Ovary (tissue), 9 donors: ENCODE data around the gene RRP7A. TPM values are rescaled to one million over a fixed set of nuclear protein-coding genes. Genes with fewer than 3 reads are reported as not detected.
"Not testable (repeated sequence)": the region's sequence is repeated elsewhere in the genome, so short reads cannot be mapped to it uniquely, and the experiment has no call there.

Experiments
- DNase-seq, 5 donors: peaks; one replicate each; pipeline ENCODE4 v3.0.0-alpha.2; 2019 to 2020
- H3K27ac ChIP-seq, 2 donors: fragments of 200-600 bp; one replicate each; pipeline versions ENCODE4 v1.5.1 to v1.8.0; 2019 to 2022
- H3K27me3 ChIP-seq: fragments of 200-600 bp; one replicate; pipeline ENCODE4 v1.8.0; 2022
- H3K36me3 ChIP-seq: fragments of 200-600 bp; sonication (generic); one replicate; pipeline ENCODE4 v1.5.1; 2019
- H3K4me1 ChIP-seq: one replicate; pipeline ENCODE4 v1.8.1; 2013; ENCODE audit warnings: mild to moderate bottlenecking, moderate library complexity; ENCODE audit not compliant: insufficient read depth
- H3K4me3 ChIP-seq: fragments of 200-600 bp; sonication (generic); one replicate; pipeline ENCODE4 v1.5.1; 2017
- H3K9me3 ChIP-seq, 2 donors: fragments of 200-600 bp in 1 of 2; sonication (generic) in 1 of 2; one replicate each; pipeline versions ENCODE4 v1.5.1 to v1.8.1; 2013 to 2019; ENCODE audit warnings: mild to moderate bottlenecking in 1 of 2, moderate library complexity in 1 of 2
- EP300 ChIP-seq: sonication (generic); formaldehyde crosslinking; IDR thresholded peaks from one replicate; pipeline ENCODE4 v1.6.1; 2017; ENCODE audit warnings: antibody characterized with exemption
- POLR2A ChIP-seq: fragments of 450-650 bp; IDR thresholded peaks from one replicate; pipeline ENCODE4 v1.6.1; 2017; ENCODE audit warnings: antibody characterized with exemption, mild to moderate bottlenecking, moderate library complexity
- WGBS, 3 donors: extraction: QIAGEN DNeasy Blood & Tissue Kit in 1 of 3; methylation state at CpG; one replicate each; pipeline versions ENCODE4 v1.1.5 to v1.1.7; 2013 to 2017; 5-methylcytosine and 5-hydroxymethylcytosine counted together
- intact Hi-C, 4 donors: fragments of 100-400 bp; cut with DNase I; formaldehyde crosslinking; loops; one replicate each; pipeline versions ENCODE4 v1.11.0 to v1.15.1; 2022 to 2023
- polyA plus RNA-seq, 2 donors: library from polyadenylated mRNA; stranded (reverse); fragments of 200-250 nt in 1 of 2; fragments of 350-450 nt in 1 of 2; fragmentation: Illumina TruSeq in 1 of 2; extraction: RNeasy Lipid Tissue Mini Kit (QIAGEN cat#74804) in 1 of 2; gene quantifications; one replicate each; pipeline ENCODE4 v1.2.3, GENCODE V29; 2013 to 2014
- total RNA-seq, 7 donors: library from RNA; depleted of rRNA in 2 of 7; stranded (reverse); fragments of >200 nt in 2 of 7; fragmentation: NEBNext Ultra II Directional in 3 of 7; extraction: Animal tissue kit (Norgen Biotek cat#: 25700) in 3 of 7; gene quantifications; one replicate each; pipeline versions ENCODE4 v1.1.0 to v1.2.4, GENCODE V29; 2016 to 2023
- TF ChIP-seq, protein P1 (sequence below), 3 donors: fragments of 450-650 bp in 2 of 3; fragments of 200-600 bp in 1 of 3; IDR thresholded peaks; one replicate each; pipeline versions ENCODE4 v1.5.1 to v1.8.0; 2016 to 2022; ENCODE audit warnings: antibody characterized with exemption in 3 of 3, mild to moderate bottlenecking in 1 of 3
- donor health status: DM: no; HTN: no; CAD: no; lungs with moderate emphysema.
- donor health status: DM: no; HTN: no; CAD: no.
- donor health status: Bipolar disorder and iron deficiency.
- donor health status: DM: yes; HTN: yes; CAD: no.
- donor health status: DM: no; HTN: no; CAD: no.
- donor health status: DM: yes; HTN: yes; CAD: no.

RRP7A gene
- total and polyA plus RNA-seq, 9 donors: 9.3 to 43.9 (median 35.6) TPM

DNA sequence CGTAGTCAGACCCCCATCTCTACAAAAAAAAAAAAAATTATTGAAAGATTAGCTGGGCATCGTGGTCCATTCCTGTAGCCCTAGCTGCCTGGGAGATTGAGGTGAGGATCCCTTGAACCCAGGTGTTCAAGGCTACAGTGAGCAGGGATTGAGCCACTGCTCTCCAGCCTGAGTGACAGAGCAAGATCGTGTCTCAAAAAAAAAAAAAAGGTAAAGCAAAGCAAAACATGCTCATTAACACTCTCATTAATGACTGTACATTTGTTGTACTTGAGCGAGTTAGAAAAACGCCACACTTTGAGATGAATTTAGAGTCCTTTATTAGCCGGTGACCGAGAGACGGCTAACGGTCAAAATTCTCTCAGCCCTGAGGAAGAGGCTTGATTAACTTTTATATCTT is 28.0 kb upstream of the RRP7A start:
- H3K36me3 ChIP-seq: no peaks in the 10 kb centered on the region
- H3K4me3 ChIP-seq: no peak overlapping the region
- H3K27ac ChIP-seq: no peak overlapping the region
- 56 to 70% (median 63%) methylated on average over 9 of the region's 9 CpGs for WGBS, 3 donors
- no peaks in the 10 kb centered on the region for H3K4me1 ChIP-seq
- TF ChIP-seq EP300: no peak
- TF ChIP-seq, protein P1, sequence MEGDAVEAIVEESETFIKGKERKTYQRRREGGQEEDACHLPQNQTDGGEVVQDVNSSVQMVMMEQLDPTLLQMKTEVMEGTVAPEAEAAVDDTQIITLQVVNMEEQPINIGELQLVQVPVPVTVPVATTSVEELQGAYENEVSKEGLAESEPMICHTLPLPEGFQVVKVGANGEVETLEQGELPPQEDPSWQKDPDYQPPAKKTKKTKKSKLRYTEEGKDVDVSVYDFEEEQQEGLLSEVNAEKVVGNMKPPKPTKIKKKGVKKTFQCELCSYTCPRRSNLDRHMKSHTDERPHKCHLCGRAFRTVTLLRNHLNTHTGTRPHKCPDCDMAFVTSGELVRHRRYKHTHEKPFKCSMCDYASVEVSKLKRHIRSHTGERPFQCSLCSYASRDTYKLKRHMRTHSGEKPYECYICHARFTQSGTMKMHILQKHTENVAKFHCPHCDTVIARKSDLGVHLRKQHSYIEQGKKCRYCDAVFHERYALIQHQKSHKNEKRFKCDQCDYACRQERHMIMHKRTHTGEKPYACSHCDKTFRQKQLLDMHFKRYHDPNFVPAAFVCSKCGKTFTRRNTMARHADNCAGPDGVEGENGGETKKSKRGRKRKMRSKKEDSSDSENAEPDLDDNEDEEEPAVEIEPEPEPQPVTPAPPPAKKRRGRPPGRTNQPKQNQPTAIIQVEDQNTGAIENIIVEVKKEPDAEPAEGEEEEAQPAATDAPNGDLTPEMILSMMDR (IDR thresholded peaks at IDR 0.05): no peak
- TF ChIP-seq POLR2A: no peak
- intact Hi-C loops: no loop called here
- no peak for DNase-seq
- H3K9me3 ChIP-seq: no peaks in the 10 kb centered on the region
- H3K27me3 ChIP-seq: no peaks in the 10 kb centered on the region

DNA sequence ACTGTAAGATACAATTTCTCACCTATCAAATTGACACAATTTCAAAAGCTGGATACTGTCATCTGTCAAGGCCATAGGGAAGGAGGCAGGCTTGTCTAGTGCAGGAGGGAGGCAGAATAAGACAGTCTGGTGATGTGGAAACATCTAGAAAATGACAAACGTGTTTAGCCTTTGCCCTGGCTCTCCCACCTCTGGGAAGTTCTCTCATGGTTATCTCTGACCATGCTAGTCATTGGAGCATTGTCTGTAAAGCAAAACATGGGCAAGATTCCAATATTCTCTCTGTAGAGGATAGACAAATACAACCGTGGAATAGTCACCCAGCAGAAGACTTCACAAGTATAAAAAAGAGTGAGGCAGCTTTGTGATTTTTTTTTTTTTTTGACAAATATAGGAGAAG is 25.1 kb upstream of the RRP7A start:
- intact Hi-C loops: no loop called here
- Histone ChIP-seq H3K4me3 (no peak overlapping the region), H3K4me1 (no peaks in the 10 kb centered on the region), H3K36me3 (no peaks in the 10 kb centered on the region), H3K9me3 (no peaks in the 10 kb centered on the region), H3K27ac (no peak overlapping the region), H3K27me3 (no peaks in the 10 kb centered on the region)
- no peak for DNase-seq
- 1 to 7% (median 2%) methylated on average over 2 of the region's 2 CpGs for WGBS, 3 donors
- TF ChIP-seq, protein P1 (IDR thresholded peaks at IDR 0.05): no peak
- TF ChIP-seq POLR2A: no peak
- TF ChIP-seq EP300: no peak

DNA sequence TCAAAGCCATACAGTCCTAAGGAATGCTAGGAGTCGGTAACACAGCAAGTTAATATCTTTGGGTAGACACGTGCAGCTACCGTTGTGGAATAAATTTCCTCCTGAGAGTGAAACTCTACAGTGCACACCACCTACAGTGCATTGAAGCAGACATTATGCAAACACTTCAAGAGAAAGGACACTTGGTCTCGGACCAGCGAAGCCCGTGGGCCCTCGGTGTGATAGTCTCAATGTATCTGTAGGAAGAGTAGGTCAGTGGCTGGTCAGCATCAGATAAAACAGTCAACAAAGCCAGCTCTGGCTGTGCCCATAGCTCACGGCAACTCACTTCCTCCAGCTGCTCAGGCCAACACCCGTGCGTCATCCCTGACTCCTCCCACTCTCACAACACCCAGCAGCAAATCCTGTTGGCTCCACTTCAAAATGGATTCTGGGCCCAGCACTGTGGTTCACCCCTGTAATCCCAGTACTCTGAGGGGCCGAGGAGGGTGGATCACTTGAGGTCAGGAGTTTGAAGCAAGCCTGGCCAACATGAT is 19.7 kb upstream of the RRP7A start:
- H3K9me3 ChIP-seq, H3K4me3 ChIP-seq, H3K4me1 ChIP-seq, H3K27me3 ChIP-seq, H3K27ac ChIP-seq, H3K36me3 ChIP-seq: not testable (repeated sequence)
- WGBS, 3 donors: 34 to 50% (median 39%) methylated on average over 4 to 11 of the region's 11 CpGs
- peak in 3 of 5 donors; percentile 44 to 58 (median 51) for DNase-seq
- intact Hi-C loops: loop anchor here in 1 of 4 donors (10.0 kb wide), 1 partner anchor 75 kb away; the partner anchor contains the start of gene POLDIP3

DNA sequence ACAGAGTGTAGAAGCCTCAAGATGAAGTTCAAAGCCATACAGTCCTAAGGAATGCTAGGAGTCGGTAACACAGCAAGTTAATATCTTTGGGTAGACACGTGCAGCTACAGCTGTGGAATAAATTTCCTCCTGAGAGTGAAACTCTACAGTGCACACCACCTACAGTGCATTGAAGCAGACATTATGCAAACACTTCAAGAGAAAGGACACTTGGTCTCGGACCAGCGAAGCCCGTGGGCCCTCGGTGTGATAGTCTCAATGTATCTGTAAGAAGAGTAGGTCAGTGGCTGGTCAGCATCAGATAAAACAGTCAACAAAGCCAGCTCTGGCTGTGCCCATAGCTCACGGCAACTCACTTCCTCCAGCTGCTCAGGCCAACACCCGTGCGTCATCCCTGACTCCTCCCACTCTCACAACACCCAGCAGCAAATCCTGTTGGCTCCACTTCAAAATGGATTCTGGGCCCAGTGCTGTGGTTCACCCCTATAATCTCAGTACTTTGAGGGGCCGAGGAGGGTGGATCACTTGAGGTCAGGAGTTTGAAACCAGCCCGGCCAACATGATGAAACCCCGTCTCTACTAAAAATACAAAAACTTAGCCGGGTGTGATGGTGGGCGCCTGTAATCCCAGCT is 17.7 kb upstream of the RRP7A start:
- DNase-seq: peak in 1 of 5 donors; percentile 47
- intact Hi-C loops: loop anchor here in 1 of 4 donors (10.0 kb wide), 1 partner anchor 77 kb away; the partner anchor contains the start of gene POLDIP3
- not testable (repeated sequence) for H3K36me3 ChIP-seq, H3K9me3 ChIP-seq, H3K4me3 ChIP-seq, H3K4me1 ChIP-seq, H3K27me3 ChIP-seq
- WGBS, 3 donors: 43 to 47% (median 46%) methylated on average over 7 to 11 of the region's 14 CpGs
- H3K27ac ChIP-seq: peak overlapping the region in 1 of 2 donors; percentile 15

DNA sequence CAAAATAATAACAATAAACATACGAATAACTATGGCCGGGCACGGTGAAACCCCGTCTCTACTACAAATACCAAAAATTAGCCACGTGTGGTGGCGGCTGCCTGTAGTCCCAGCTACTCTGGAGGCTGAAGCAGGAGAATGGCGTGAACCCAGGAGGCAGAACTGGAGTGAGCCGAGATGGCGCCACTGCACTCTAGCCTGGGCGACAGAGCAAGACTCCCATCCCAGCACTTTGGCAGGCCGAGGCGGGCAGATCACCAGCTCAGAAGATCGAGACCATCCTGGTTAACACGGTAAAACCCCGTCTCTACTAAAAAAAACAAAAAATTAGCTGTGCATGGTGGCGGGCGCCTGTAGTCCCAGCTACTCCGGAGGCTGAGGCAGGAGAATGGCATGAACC is 17.0 kb upstream of the RRP7A start:
- H3K36me3 ChIP-seq: not testable (repeated sequence)

DNA sequence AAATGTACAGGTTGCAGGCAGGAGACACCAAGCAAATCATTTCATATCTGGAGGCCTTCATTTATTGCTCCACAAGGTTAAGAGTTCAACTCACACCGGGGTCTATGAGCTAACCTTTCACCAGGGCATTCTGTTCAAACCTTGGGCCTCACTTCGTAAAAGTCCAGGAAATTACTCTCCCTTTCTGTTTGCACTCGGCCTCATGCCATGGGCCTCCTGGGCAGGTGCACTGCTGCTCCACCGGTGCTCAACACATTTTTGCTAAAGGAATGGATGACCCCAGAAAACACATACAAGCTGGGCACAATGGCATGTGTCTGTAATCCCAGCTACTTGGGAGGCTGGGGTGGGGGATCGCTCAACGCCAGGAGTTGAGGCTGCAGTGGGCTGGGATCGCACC is 16.6 kb upstream of the RRP7A start:
- H3K4me1 ChIP-seq: no peaks in the 10 kb centered on the region
- H3K27me3 ChIP-seq: no peaks in the 10 kb centered on the region
- WGBS, 3 donors: 88 to 96% (median 89%) methylated on average over 7 of the region's 7 CpGs
- no peak for DNase-seq
- TF ChIP-seq EP300: no peak
- TF ChIP-seq, protein P1 (IDR thresholded peaks at IDR 0.05): no peak
- no peak for TF ChIP-seq POLR2A
- H3K27ac ChIP-seq: no peak overlapping the region
- intact Hi-C loops: loop anchor here in 1 of 4 donors (10.0 kb wide), 1 partner anchor 79 kb away; the partner anchor contains the start of gene POLDIP3
- no peaks in the 10 kb centered on the region for H3K9me3 ChIP-seq
- H3K36me3 ChIP-seq: no peaks in the 10 kb centered on the region
- H3K4me3 ChIP-seq: no peak overlapping the region

More for the DNA sequence above, 17.0 kb upstream of the RRP7A start:
- 95 to 96% (median 96%) methylated on average over 18 of the region's 18 CpGs for WGBS, 3 donors
- intact Hi-C loops: loop anchor here in 1 of 4 donors (10.0 kb wide), 1 partner anchor 78 kb away; the partner anchor contains the start of gene POLDIP3
- not testable (repeated sequence) for H3K4me1 ChIP-seq, H3K4me3 ChIP-seq, DNase-seq, H3K27me3 ChIP-seq, H3K9me3 ChIP-seq
- peak overlapping the region in 1 of 2 donors; percentile 15 for H3K27ac ChIP-seq

DNA sequence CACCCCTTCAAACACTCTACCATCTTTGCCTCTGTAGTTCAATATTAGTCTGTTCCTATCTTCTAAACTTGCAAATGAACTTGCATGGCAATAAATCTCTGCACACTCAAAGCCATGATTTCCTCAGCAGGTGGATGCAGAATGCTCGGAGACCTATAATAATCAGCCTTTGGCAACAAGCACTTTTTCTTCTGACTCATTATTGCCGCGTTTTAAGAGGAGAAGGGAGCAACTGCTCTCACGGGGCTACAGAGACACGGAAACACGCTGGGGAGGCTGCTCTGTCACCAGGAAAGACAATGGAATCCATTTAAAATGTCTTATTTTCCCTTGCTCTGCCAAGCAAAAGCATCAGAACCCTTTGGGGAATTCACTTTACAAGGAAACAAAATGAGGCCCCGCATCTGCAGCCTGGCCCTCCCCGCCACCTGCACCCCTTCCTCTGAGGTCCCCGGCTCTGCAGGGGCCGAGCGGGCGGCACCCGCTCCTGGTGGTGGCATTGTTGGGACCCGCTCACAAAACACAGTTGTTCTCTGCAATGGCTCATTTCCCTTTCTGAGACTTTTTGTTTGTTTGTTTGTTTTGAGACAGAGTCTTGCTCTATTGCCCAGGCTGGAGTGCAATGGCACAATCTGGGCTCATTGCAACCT is 15.6 kb upstream of the RRP7A start:
- intact Hi-C loops: loop anchor here in 1 of 4 donors (10.0 kb wide), 1 partner anchor 80 kb away; the partner anchor contains the start of gene POLDIP3
- H3K9me3 ChIP-seq, DNase-seq, H3K36me3 ChIP-seq, H3K27me3 ChIP-seq, H3K4me1 ChIP-seq, H3K4me3 ChIP-seq, H3K27ac ChIP-seq: not testable (repeated sequence)
- WGBS, 3 donors: 53 to 80% (median 63%) methylated on average over 3 to 4 of the region's 14 CpGs
